GM21825 (cell line): Measurements from ENCODE around the gene RCOR1.
"Not testable (repeated sequence)": the region's sequence is repeated elsewhere in the genome, so short reads cannot be mapped to it uniquely, and the experiment has no call there.

ENCODE experiments used
- ATAC-seq: cut with Tn5 transposase; IDR thresholded peaks from one replicate; pipeline ENCODE4 v1.9.1; 2021; ENCODE audit warnings: mild to moderate bottlenecking, moderate library complexity; ENCODE audit not compliant: unreplicated experiment

RCOR1 gene

DNA sequence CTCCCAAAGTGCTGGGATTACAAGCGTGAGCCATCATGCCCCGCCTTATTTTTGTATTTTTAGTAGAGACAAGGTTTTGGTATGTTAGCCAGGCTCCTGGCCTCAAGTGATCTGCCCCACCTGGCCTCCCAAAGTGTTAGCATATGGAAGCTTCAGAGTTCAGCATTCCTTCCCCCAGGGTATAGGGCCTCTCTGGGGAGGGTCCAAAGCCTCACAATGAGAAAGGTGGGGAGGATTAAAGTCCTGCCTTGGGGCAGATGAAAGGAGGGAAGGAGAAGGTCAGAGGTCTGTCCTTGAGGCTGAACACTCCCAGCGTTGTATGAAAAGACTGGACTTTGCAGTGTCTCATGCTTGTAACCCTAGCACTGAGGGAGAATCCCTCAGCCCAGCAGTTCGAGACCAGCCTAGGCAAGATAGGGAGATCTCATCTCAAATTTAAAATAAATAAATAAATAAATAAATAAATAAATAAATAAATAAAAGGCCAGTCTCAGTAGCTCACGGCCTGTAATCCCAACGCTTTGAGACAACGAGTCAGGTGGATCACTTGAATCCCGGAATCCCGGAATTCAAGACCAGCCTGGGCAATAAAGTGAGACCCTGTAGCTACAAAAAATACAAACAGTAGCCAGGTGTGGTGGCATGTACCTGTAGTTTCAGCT is 22.0 kb upstream of the RCOR1 start:
- no peak for ATAC-seq

DNA sequence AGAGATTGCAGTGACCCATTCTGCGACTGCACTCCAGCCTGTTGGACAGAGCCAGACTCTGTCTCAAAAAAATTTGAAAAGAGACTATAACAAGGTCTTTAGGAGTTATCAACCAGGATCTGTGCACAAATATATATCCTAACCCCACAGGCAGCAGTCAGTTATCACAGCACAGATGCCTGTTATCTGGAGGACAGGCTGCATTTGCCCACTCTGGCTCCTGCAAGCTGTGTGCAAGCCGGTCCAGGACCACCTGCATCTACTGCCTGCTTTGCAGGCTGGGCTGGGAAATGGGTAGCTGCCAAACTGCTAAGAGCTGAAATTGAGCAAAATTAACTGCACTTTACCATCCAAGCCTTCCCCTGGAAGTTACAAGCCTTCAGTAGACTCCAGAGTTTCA is 21.4 kb upstream of the RCOR1 start:
- ATAC-seq: no peak

DNA sequence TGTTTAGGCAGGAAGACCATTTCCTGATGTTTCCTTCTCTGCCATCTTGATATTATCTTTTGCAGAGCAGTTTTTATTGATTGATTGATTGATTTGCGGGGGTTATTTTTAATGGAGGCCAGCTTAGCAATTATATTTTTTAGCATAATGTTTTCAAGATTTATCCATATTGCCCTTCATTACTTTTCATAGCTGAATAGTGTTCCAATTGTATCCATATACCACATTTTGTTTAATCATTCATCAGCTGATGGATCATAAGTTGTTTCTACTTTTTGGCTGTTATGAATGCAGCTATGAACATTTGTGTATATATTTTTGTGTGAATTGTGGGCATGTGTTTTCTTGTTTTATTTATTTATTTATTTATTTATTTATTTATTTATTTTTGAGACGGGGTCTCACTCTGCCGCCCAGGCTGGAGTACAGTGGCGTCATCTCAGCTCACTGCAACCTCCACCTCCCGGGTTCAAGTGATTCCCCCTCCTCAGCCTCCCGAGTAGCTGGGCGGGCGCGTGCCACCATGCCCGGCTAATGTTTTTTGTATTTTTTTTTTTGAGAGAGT is 20.9 kb upstream of the RCOR1 start:
- ATAC-seq: no peak

DNA sequence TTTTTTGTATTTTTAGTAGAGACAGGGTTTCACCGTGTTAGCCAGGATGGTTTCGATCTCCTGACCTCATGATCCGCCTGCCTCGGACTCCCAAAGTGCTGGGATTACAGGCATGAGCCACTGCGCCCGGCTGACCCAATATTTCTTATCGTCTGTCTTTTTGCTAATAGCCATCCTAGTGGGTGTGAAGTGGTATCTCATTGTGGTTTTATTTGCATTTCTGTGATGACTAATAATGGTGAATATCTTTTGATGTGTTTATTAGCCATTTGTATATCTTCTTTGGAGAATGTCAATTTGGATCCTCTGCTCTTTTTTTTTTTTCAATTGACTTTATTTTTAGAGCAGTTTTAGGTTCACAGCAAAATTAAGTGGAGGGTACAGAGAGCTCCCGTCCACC is 19.3 kb upstream of the RCOR1 start:
- not testable (repeated sequence) for ATAC-seq

DNA sequence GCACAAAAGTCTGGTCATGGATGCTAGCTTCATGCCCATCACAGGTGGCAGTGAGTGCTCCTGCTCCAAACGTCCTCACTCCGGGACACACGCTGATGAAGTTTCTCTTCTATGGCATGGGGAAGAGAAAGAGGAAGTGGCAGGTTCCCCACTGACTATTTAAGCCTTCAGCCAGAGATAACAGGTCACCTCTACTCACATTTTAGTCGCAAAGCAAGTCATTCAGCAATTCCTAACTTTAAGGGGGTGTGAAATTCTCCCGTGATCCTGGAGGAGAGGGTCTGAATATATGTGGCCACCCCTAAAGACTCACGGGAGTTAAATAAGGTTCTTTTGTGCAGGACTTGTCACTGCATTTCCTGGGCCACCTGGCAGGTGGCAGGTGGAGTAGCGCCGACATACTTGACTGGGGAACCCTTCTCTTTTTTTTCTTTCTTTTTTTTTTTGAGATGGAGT is 18.8 kb upstream of the RCOR1 start:
- no peak for ATAC-seq

DNA sequence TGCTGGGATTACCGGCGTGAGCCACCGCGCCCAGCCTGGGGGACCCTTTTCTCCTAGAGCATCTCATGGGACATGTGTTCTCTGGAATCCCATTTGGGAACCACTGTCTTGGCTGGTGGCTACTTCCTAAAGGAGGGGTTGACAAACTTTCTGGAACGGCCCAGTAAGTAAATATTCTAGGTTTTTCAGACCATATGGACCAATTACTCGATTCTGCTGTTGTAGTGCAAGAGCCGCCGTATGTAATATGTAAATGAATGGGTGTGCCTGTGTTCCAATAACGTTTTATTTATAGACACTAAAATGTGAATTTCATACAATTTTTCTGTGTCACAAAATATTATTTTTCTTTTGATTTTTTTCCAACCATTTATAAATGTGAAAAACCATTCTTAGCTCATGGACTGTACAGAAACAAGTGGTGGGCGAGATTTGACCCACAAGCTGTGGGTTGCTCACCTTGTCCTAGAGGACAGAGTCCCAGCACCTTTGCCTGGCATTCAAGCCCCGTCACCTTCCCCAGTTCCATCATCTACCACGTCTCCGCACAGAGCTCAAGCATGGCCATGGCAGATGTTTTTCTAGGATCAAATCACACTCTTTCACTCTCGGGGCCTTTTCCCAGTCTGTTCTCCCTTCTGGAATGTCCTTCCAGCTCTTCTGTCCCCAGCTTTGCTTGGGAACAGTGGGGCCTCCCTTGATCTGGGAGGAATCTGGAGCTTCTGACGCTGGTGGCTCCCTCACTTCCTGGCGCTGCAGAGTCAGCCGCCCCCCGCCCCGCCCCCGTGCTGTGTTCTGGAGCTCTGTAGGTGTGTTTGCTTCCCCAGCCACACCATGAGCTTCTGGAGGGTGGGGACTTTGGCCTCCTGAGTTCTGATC is 17.9 kb upstream of the RCOR1 start:
- ATAC-seq: no peak

- no peak for ATAC-seq
Measured at GRCh38 chr14:102575160-102575845, 17.1 kb upstream of the RCOR1 start.

DNA sequence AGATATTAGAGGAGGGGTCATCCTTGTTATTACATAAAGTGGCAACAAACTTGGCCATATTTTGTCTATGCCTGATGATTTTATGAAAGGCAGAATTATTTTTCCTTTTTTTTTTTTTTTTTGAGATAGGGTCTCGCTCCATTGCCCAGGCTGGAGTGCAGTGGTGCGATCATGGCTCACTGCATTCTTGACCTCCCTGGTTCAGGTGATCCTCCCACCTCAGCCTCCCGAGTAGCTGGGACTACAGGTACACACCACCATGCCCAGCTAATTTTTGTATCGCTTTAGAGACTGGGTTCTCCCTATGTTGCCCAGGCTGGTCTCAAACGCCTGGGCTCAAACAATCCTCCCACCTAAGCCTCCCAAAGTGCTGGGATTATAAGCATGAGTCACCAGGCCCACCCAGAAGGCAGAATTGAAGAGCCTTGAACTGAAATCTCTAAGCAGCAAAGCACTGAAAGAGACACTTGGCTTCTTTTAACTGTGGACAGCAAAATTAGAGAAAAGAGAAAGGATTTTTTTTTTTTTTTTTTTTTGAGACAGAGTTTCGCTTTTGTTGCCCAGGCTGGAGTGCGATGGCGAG is 16.5 kb upstream of the RCOR1 start:
- ATAC-seq: not testable (repeated sequence)

DNA sequence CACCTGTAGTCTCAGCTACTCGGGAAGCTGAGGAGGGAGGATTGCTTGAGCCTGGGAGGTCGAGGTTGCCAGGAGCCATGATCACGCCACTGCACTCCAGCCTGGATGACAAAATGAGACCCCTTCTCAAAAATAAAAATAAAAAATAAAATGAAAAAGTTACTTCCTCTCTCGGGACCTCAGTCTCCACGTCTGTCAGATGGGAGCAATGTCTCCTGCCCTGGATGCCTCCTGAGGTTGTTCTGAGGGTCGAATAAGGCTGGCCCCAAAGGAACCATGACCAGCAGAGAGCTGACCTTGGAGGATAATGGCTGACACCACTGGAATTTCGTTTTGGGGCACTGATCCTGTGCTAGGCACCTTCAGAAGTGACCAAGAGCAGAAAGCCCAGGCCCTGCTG is 13.6 kb upstream of the RCOR1 start:
- no peak for ATAC-seq

DNA sequence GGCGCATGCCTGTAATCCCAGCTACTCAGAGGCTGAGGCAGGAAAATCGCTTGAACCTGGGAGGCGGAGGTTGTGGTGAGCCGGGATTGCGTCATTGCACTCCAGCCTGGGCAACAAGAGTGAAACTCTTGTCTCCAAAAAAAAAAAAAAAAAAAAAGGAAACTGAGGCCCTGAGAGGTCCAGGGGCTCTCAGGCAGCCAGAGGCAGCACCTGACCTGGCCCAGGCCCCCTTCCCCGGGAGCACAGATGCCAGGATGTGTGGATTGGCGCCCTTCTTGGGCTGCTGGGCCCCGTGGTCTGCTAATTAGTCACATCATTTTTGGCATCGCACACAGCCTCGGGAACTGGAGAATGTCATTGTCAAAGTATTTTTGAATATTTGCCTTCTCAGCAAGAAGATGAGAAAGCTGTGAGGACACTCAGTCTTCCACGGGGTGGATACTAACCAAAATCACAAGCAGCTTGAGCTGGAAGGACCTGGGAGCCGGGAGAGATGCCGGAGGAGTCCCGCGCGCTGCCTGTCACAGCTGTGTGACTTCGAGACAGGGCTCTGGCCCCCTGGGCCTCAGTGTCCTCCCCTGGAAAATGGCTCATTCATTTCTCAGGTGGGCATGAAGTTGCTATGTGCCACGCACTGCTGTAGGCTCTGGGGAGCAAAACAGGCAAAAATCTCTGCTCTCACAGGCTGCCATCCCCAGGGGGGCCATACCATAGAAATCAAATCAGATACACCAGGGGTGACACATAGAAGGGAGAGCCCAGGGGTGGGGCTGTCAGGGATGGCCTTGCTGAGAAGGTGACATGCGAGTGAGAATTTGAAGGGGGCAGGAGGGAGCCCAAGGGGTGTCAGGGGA is 12.5 kb upstream of the RCOR1 start:
- no peak for ATAC-seq

DNA sequence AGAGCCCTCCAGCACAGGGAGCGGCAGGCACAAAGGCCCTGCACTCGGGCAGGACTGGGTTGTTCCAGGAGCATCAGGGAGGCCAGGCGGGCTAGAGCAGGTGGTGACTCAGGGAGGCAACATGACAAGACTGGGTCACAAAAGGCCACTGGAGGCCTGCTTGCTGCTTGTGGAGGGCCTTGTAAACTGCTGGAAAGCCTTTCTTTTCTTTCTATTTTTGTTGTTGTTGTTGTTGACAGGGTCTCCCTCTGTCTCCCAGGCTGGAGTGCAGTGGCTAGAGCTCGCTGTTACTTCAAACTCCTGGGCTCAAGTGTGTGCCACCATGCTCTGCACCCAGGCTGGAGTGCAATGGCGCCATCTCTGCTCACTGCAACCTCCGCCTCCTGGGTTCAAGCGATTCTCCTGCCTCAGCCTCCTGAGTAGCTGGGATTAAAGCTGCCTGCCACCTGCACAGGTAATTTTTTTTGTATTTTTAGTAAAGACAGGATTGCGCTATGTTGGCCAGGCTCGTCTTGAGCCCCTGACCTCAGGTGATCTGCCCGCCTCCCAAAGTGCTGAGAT is 11.8 kb upstream of the RCOR1 start:
- no peak for ATAC-seq

DNA sequence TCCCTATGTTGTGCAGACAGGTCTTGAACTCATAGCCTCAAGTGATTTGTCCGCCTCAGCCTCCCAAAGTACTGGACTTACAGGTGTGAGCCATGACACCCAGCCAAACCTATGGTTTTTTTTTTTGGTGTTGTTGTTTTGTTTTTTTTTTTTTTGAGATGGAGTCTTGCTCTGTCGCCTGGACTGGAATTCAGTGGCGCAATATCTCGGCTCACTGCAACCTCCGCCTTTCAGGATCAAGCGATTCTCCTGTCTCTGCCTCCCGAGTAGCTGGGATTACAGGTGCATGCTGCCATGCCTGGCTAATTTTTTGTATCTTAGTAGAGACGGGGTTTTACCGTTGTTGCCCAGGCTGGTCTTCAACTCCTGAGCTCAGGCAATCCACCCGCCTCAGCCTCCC is 11.3 kb upstream of the RCOR1 start:
- ATAC-seq: no peak

DNA sequence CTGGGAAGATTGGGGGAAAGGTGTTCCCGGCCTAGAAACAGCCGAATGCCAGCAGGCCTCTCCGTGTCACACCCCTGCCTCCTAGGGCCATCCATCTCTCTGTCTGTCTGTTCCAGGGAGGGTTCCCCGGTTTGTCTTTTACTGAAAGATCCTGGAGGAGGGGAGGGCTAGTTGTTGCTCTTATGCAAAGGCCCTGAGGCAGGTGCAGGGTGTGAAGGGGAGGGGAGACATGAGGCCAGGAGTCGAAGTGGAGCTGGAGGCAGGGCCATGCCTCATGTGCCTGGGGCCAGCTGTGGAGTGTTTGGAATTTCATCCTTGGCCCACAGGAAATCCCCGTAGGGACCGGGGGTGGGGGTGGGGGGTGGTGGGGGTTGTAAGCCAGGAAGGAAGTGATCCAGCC is 8.7 kb upstream of the RCOR1 start:
- ATAC-seq: no peak

DNA sequence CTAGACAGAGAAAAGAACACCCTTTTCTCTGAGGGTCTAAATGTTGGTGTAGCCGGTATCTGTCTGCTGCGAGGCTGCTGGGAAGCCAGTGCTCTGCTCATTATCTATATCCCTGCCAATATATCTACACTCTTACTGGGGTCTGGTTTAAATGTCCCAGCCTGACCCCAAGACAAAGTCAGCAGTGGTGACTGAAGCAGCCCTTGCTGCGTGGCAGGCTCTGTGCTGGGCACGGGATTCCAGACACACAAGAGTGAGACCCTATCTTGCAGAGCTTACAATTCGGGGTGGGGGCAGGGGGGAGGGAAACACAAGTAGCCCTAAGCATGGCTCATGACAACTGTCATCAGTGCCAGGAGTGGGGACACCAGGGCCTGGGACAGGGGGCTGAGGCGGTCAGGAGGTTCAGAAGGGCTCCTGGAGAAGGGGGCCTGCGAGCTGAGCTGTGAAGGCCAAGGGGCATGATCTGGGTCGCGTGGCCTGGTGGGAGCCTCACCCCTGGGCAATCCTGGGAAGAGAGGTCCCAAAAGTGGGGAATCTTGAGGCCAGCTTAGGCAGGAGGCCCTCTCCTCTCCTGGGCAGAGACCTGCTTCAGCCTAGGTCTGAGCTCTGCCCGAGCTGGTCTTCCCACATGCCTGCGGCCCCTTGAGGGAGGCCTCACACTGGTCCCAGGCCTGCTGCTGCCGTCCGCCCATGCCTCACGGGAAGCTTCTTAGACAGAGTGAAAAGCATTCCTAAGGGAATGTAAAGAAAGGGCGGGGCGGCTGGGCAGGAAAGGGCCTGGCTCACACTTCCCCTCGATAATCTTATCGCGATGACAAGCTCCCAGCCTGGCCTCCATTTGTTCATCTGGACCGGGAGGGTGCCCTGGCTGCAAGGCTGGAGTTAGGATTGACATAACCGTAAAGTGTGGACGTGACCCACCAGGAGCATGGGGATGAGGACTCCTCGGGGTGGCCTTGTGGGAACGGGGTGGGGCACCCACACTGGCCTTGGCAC is 7.3 kb upstream of the RCOR1 start:
- ATAC-seq: no peak

GRCh38 chr14:102586420-102587104 is 5.9 kb upstream of the RCOR1 start:
- no peak for ATAC-seq

DNA sequence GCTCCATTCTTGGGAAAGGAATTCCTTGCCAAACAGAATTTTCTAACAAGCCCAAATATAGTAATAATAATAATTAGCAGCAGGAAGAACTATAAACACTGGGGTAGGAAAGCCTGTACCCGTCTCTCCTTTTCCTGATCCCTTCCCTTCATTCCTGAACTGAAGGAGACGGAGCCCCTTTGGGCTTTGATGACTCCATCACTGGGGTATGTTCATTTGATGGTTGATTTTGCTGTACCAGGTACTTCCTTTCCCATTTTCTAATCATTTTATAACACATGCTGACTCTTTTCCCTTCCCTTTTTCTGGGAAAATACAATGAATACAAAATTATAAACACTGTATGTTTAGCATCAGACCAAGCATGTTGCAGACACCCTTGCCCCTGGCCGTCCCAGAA is 3.6 kb upstream of the RCOR1 start:
- ATAC-seq: no peak

DNA sequence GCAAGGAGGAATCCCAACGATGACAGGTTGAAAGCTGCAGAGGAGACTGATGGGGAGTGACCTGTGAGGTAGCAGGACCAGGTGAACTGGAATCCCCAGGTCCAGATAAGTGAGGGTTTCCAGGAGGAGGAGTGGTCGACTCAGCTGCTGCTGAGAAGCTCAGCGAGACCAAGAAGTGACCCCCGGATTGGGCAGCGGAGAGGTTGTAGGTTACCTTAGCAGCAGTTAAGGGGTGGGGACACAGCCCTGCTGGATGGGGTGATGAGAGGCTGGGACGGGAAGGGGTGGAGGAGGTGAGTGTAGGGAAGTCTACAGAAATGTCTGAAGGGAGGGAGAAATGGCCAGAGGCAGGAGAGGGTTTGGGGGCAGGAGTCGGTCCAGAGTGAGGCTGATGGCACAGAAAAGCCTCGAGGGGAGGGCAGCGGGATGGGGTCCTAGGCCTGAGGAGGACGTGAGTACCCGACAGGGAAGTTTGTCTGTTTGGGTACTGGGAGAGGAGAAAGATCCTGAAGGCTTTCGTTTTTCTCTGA is 2.6 kb upstream of the RCOR1 start:
- ATAC-seq: no peak

DNA sequence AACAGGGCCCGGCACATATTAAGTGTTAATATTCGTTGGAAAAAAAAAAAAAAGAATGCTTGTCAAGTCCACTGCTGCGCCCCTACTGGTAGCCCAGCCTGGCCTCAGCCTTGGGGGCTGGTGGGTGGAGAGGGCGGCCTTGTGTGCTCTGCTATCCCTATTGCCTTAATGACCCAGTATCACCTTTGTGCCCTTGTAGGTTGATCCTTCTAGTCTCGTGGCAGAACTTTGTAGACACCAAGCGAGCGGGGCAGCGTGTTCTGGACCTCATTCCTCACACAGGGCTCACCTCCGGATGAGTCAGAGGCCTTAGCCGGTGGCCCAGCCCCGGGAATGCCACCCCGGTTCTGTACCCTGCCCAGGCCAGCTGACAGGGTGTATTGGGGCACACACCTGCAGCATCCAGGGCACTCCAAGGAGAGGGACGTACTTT is 1.8 kb upstream of the RCOR1 start:
- ATAC-seq: no peak
